Measurements from ENCODE around the gene ZNF358. TPM values are rescaled to one million over a fixed set of nuclear protein-coding genes. Genes with fewer than 3 reads are reported as not detected.
A peak's percentile ranks its signal among the peaks of the same experiment; 100 is the strongest.

ZNF358 gene
- total and polyA plus RNA-seq, 2 of the 13 experiments (the other 11 are each of a cell fraction or from before 2014, with no cell fraction given) = 9.1 to 37.0 TPM

DNA sequence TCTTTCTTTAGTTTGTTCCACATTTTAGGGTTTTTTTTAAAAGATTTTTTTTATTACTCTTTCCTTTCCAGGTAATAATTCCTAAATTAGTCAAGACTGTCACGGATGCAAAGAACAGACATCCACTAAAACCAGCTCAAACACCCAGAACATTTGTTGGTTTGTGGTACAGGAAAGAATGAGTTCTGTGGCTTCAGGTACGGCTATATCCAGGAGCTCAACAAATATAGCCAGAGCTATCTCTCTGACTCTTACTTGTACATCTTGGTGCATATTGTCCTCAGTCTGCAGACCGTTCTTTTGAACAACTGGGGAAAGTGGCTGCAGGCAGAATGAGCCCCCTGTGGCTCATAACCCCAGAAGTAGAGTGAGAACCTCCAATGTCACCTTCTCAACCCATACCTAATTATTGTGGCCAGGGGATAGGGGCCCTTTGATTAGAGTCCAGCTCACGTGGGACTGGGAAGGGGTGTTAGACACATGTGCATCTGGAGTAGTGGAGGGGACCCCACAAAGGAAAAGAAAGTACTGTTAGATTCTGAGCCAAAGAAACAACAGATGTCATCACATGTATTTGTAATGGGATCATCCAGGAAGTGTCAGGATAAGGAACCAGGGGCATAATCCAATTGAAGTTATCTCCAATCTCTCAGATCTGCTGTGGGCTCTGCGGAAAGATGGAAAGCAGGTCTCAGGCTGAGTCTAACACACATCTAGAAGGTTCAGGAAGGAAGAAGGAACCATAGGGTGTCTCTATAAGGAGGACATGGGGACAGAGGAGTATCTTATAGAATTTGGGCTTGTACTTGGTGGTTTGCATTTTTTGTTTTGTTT, 1.9 kb upstream of the ZNF358 start:
- Histone ChIP-seq H3K9ac (ENCODE audit: insufficient read depth, low read depth, low read length) (no peak overlapping the region), H3K4me2 (ENCODE audit: low read depth, low read length) (no peak overlapping the region), H4K20me1 (ENCODE audit: insufficient read depth, low read length) (no peaks in the 10 kb centered on the region), H3K79me2 (ENCODE audit: insufficient read depth, low read length) (no peaks in the 10 kb centered on the region), H3K4me1 (ENCODE audit: insufficient read depth, low read length) (peaks cover 18% of the 10 kb centered on the region), H3K9me3 (ENCODE audit: low read length) (no peaks in the 10 kb centered on the region), H3K36me3 (replicated peaks in 1 of 2; ENCODE audit: control insufficient read depth in 1 of 2, insufficient read depth in 2 of 2, low read length in 2 of 2) (no peaks in the 10 kb centered on the region), H2AFZ (ENCODE audit: low read length) (no peak overlapping the region), H3K27me3 (ENCODE audit: control insufficient read depth in 1 of 2, insufficient read depth in 2 of 2, low read length in 2 of 2) (no peaks in the 10 kb centered on the region; a peak in 1 of 5 replicates), H3K27ac (ENCODE audit: extremely low read length, insufficient read depth, low read length) (no peak overlapping the region), H3K4me3 (replicated peaks in 1 of 3; ENCODE audit: insufficient read depth in 1 of 3, low read depth in 2 of 3, low read length in 3 of 3) (no peak overlapping the region)
- ATAC-seq (no peak), FAIRE-seq (no peak), DNase-seq (ENCODE audit: low spot score) (no peak)
- ChIA-PET CTCF (ENCODE audit: low intra/inter-chr PET ratio, low total read pairs) (no interaction called here), POLR2A (no interaction called here)
- intact Hi-C loops (cut with micrococcal nuclease; ENCODE audit: unreplicated experiment) = no loop called here
- TF ChIP-seq NR2F6 (IDR thresholded peaks at IDR 0.05) (no peak), NR2F6 (CRISPR knock-in tag; IDR thresholded peaks at IDR 0.05) (no peak), ZNF329 (CRISPR knock-in tag; IDR thresholded peaks at IDR 0.05; ENCODE audit: low read depth) (peak; percentile 97)
- in situ Hi-C loops (cut with HindIII; ENCODE audit: extremely low pct_ligation_motif_present, low pct_unique_long_range_greater_than_20kb) = no loop called here
- WGBS (ENCODE audit: low lambda C conversion rate) = 35% methylated on average over 5 of the region's 5 CpGs
- no TSS peak for BruUV-seq (replicated peaks)

GRCh38 chr19:7515110-7515644, 726 bp upstream of the ZNF358 start:
- 77% methylated on average over 13 of the region's 13 CpGs for WGBS (ENCODE audit: low lambda C conversion rate)
- no peak for FAIRE-seq
- no peaks in the 10 kb centered on the region for H4K20me1 ChIP-seq (ENCODE audit: insufficient read depth, low read length)
- in situ Hi-C loops (cut with HindIII; ENCODE audit: extremely low pct_ligation_motif_present, low pct_unique_long_range_greater_than_20kb) (no loop called here), intact Hi-C loops (cut with micrococcal nuclease; ENCODE audit: unreplicated experiment) (no loop called here)
- BruUV-seq (replicated peaks) = no TSS peak
- H3K79me2 ChIP-seq (ENCODE audit: insufficient read depth, low read length) = no peaks in the 10 kb centered on the region
- H3K4me2 ChIP-seq (ENCODE audit: low read depth, low read length) = peak overlapping the region; percentile 80
- H2AFZ ChIP-seq (ENCODE audit: low read length) = peak overlapping the region; percentile 93
- H3K4me1 ChIP-seq (ENCODE audit: insufficient read depth, low read length) = peaks cover 18% of the 10 kb centered on the region
- no peak for DNase-seq (ENCODE audit: low spot score)
- H3K27ac ChIP-seq (ENCODE audit: extremely low read length, insufficient read depth, low read length) = no peak overlapping the region
- peak overlapping the region; percentile 75 for H3K9ac ChIP-seq (ENCODE audit: insufficient read depth, low read depth, low read length)
- no peaks in the 10 kb centered on the region; a peak in 1 of 5 replicates for H3K27me3 ChIP-seq (ENCODE audit: control insufficient read depth in 1 of 2, insufficient read depth in 2 of 2, low read length in 2 of 2)
- H3K36me3 ChIP-seq (replicated peaks in 1 of 2; ENCODE audit: control insufficient read depth in 1 of 2, insufficient read depth in 2 of 2, low read length in 2 of 2) = no peaks in the 10 kb centered on the region
- ChIA-PET POLR2A (interaction anchor here (1.9 kb wide), 1 partner anchor 9 kb away, joined by 7 read pairs; no protein-coding TSS in a partner anchor), CTCF (ENCODE audit: low intra/inter-chr PET ratio, low total read pairs) (no interaction called here)
- H3K4me3 ChIP-seq (replicated peaks in 1 of 3; ENCODE audit: insufficient read depth in 1 of 3, low read depth in 2 of 3, low read length in 3 of 3) = peak overlapping the region; percentile 51 to 75 (median 62); a peak in 5 of 6 replicates
- no peak for ATAC-seq
- H3K9me3 ChIP-seq (ENCODE audit: low read length) = no peaks in the 10 kb centered on the region
- TF ChIP-seq FLYWCH1 (CRISPR knock-in tag; IDR thresholded peaks at IDR 0.05) = no peak
- 0 out of 2 replicates have a peak, but pooled peaks have one; percentile 6 for TF ChIP-seq SALL1 (CRISPR knock-in tag; IDR thresholded peaks at IDR 0.05)
- TF ChIP-seq ATM (IDR thresholded peaks at IDR 0.05; ENCODE audit: borderline replicate concordance) = no peak
- no peak for TF ChIP-seq GMEB1 (CRISPR knock-in tag; IDR thresholded peaks at IDR 0.05; ENCODE audit: borderline replicate concordance)
- TF ChIP-seq MEIS1 (CRISPR knock-in tag; IDR thresholded peaks at IDR 0.05; ENCODE audit: borderline replicate concordance) = 0 out of 2 replicates have a peak, but pooled peaks have one; percentile 33
- no peak for TF ChIP-seq CTCF (CRISPR knock-in tag; IDR thresholded peaks at IDR 0.05)
- no peak for TF ChIP-seq RNF219 (CRISPR knock-in tag; IDR thresholded peaks at IDR 0.05)
- TF ChIP-seq RFX3 (CRISPR knock-in tag; IDR thresholded peaks at IDR 0.05) = no peak
- TF ChIP-seq EEA1 (CRISPR knock-in tag; IDR thresholded peaks at IDR 0.05; ENCODE audit: borderline replicate concordance) = no peak

Measured in HepG2 (cell line).